Measurements from ENCODE around the gene CTAG1B. TPM values are rescaled to one million over a fixed set of nuclear protein-coding genes. Genes with fewer than 3 reads are reported as not detected.
"Not testable (repeated sequence)": the region's sequence is repeated elsewhere in the genome, so short reads cannot be mapped to it uniquely, and the experiment has no call there.

Gene CTAG1B
- total RNA-seq, 1 experiment from 2014 or later: not detected

DNA sequence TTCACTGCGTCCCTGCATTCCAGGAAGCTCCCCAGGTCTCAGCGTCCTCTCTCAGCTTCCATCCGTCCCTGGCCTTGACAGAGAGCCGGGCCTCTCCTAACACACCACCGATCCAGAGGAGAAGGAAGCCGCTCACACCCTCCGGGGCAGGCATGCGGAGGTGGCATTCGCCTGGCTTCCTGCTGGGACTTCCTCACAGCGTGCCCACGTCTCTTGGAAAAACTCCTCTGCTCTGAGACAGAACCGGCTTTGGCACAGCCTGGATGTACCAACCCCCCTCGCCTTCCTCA is 31.1 kb upstream of the CTAG1B start:
- intact Hi-C loops (cut with micrococcal nuclease; ENCODE audit: unreplicated experiment): loop anchor here (10.0 kb wide), 1 partner anchor 55 kb away; no protein-coding TSS in a partner anchor
- BruUV-seq (replicated peaks): no TSS peak
- POLR2A ChIA-PET (ENCODE audit: low non-redundant PET): no interaction called here
- H3K4me3 ChIP-seq (ENCODE audit: low read depth, low read length, poor library complexity, severe bottlenecking): no peak overlapping the region
- H3K36me3 ChIP-seq (ENCODE audit: insufficient read depth, low read length, poor library complexity, severe bottlenecking): no peaks in the 10 kb centered on the region
- CTCF ChIA-PET: no interaction called here
- H3K27me3 ChIP-seq (replicated peaks; ENCODE audit: insufficient read depth, low read depth, low read length, poor library complexity): no peaks in the 10 kb centered on the region
- H3K9me3 ChIP-seq (ENCODE audit: low read depth, low read length, poor library complexity, severe bottlenecking): no peaks in the 10 kb centered on the region
- no peaks in the 10 kb centered on the region for H3K4me1 ChIP-seq (ENCODE audit: insufficient read depth, low read length, poor library complexity, severe bottlenecking)
- TF ChIP-seq EZH2 (IDR thresholded peaks at IDR 0.05; ENCODE audit: borderline replicate concordance, low read depth, low read length, poor library complexity, severe bottlenecking) (no peak), CTCF (conservative IDR thresholded peaks at IDR 0.05; ENCODE audit: low read depth, low read length) (no peak)
- H3K27ac ChIP-seq (ENCODE audit: low read depth, low read length, poor library complexity, severe bottlenecking): no peak overlapping the region
- DNase-seq (ENCODE audit: low spot score): no peak

GRCh38 chrX:154649503-154650220 is 30.6 kb upstream of the CTAG1B start:
- Histone ChIP-seq H3K27ac (ENCODE audit: low read depth, low read length, poor library complexity, severe bottlenecking) (no peak overlapping the region), H3K9me3 (ENCODE audit: low read depth, low read length, poor library complexity, severe bottlenecking) (no peaks in the 10 kb centered on the region), H3K4me1 (ENCODE audit: insufficient read depth, low read length, poor library complexity, severe bottlenecking) (no peaks in the 10 kb centered on the region), H3K4me3 (ENCODE audit: low read depth, low read length, poor library complexity, severe bottlenecking) (no peak overlapping the region), H3K27me3 (replicated peaks; ENCODE audit: insufficient read depth, low read depth, low read length, poor library complexity) (no peaks in the 10 kb centered on the region), H3K36me3 (ENCODE audit: insufficient read depth, low read length, poor library complexity, severe bottlenecking) (no peaks in the 10 kb centered on the region)
- BruUV-seq (replicated peaks): no TSS peak
- ChIA-PET POLR2A (ENCODE audit: low non-redundant PET) (no interaction called here), CTCF (no interaction called here)
- intact Hi-C loops (cut with micrococcal nuclease; ENCODE audit: unreplicated experiment): loop anchor here (10.0 kb wide), 1 partner anchor 55 kb away; no protein-coding TSS in a partner anchor
- TF ChIP-seq CTCF (conservative IDR thresholded peaks at IDR 0.05; ENCODE audit: low read depth, low read length) (no peak), EZH2 (IDR thresholded peaks at IDR 0.05; ENCODE audit: borderline replicate concordance, low read depth, low read length, poor library complexity, severe bottlenecking) (no peak)
- no peak for DNase-seq (ENCODE audit: low spot score)

DNA sequence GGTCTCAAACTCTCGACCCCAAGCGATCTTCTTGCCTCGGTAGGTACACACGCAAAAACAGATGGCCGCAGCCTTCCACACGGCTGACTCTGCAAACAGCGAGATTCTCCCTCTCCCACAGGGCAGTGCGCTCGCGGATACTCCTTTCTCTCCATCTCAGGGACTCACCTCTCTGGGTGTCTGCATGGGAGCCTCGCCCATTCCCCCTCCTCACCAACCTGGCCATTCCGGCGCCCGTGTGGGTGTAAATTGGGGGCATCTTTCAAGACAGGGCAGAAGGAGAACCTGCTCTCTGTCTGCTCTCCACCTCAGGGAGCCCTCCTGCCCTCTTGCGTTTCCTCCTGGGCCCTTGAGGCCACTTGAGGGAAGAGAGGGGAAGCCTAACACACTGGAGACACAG is 29.8 kb upstream of the CTAG1B start:
- no peaks in the 10 kb centered on the region for H3K4me1 ChIP-seq (ENCODE audit: insufficient read depth, low read length, poor library complexity, severe bottlenecking)
- ChIA-PET CTCF (no interaction called here), POLR2A (ENCODE audit: low non-redundant PET) (no interaction called here)
- no peaks in the 10 kb centered on the region for H3K27me3 ChIP-seq (replicated peaks; ENCODE audit: insufficient read depth, low read depth, low read length, poor library complexity)
- TF ChIP-seq EZH2 (IDR thresholded peaks at IDR 0.05; ENCODE audit: borderline replicate concordance, low read depth, low read length, poor library complexity, severe bottlenecking): no peak
- TF ChIP-seq CTCF (conservative IDR thresholded peaks at IDR 0.05; ENCODE audit: low read depth, low read length): no peak
- intact Hi-C loops (cut with micrococcal nuclease; ENCODE audit: unreplicated experiment): no loop called here
- BruUV-seq (replicated peaks): no TSS peak
- H3K9me3 ChIP-seq (ENCODE audit: low read depth, low read length, poor library complexity, severe bottlenecking): no peaks in the 10 kb centered on the region
- H3K4me3 ChIP-seq (ENCODE audit: low read depth, low read length, poor library complexity, severe bottlenecking): no peak overlapping the region
- no peak overlapping the region for H3K27ac ChIP-seq (ENCODE audit: low read depth, low read length, poor library complexity, severe bottlenecking)
- DNase-seq (ENCODE audit: low spot score): no peak
- no peaks in the 10 kb centered on the region for H3K36me3 ChIP-seq (ENCODE audit: insufficient read depth, low read length, poor library complexity, severe bottlenecking)

DNA sequence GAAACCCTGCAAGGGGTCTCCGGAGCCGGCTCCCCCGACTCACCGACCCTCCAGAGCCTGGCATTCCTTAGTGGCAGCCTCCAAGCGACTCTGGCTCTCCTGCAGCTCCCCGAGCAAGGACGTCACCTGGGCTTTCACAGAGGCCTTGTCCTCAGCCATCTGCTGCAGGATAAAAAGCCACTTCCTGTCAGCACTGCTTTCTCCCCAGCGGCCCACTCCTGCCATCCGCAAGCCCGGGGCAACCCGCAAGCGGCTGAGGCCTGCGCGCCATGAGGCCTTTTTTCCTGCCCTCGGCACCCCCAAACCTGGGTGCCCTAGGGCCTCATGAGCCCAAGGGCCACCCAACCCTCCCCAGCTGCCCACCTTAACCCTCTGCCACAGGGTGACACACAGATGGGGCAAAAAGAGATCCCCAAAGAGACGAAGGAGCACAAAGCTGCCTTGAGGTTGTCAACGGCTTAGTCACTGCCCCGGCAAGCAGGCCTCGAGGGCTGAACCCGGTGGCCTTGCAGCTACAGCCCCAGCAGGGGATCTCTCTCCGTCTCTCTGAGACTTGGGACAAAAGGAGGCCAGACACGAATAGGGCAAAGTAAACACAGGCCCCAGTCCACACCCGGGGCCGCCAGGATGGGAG is 26.8 kb upstream of the CTAG1B start:
- CTCF ChIA-PET; DNase-seq (ENCODE audit: low spot score); intact Hi-C loops (cut with micrococcal nuclease; ENCODE audit: unreplicated experiment); POLR2A ChIA-PET (ENCODE audit: low non-redundant PET); BruUV-seq (replicated peaks); H3K36me3 ChIP-seq (ENCODE audit: insufficient read depth, low read length, poor library complexity, severe bottlenecking); H3K27me3 ChIP-seq (replicated peaks; ENCODE audit: insufficient read depth, low read depth, low read length, poor library complexity); H3K9me3 ChIP-seq (ENCODE audit: low read depth, low read length, poor library complexity, severe bottlenecking); H3K4me3 ChIP-seq (ENCODE audit: low read depth, low read length, poor library complexity, severe bottlenecking); H3K27ac ChIP-seq (ENCODE audit: low read depth, low read length, poor library complexity, severe bottlenecking); H3K4me1 ChIP-seq (ENCODE audit: insufficient read depth, low read length, poor library complexity, severe bottlenecking): not testable (repeated sequence)

DNA sequence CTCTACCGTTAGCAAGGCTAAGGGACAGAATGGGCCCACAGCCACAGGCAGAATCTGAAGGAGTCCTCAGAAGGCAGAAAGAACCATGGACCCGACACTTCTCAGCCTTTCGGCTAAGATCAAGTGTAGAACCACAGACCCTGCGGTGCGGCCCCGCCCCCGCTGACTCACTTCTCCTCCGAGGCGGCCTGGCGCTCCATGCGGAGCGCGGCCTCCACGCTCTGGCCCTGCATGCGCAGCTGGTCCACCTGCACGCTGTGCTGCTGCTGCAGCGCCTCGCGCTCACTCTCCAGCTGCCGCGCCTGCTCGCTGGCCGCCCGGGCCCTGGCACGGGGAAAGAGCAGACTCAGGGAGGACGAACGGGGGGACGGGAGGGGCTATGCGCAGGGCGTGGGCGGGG is 24.6 kb upstream of the CTAG1B start:
- H3K27ac ChIP-seq (ENCODE audit: low read depth, low read length, poor library complexity, severe bottlenecking); H3K36me3 ChIP-seq (ENCODE audit: insufficient read depth, low read length, poor library complexity, severe bottlenecking); H3K4me3 ChIP-seq (ENCODE audit: low read depth, low read length, poor library complexity, severe bottlenecking); H3K4me1 ChIP-seq (ENCODE audit: insufficient read depth, low read length, poor library complexity, severe bottlenecking); DNase-seq (ENCODE audit: low spot score); intact Hi-C loops (cut with micrococcal nuclease; ENCODE audit: unreplicated experiment); POLR2A ChIA-PET (ENCODE audit: low non-redundant PET); H3K27me3 ChIP-seq (replicated peaks; ENCODE audit: insufficient read depth, low read depth, low read length, poor library complexity); BruUV-seq (replicated peaks); H3K9me3 ChIP-seq (ENCODE audit: low read depth, low read length, poor library complexity, severe bottlenecking); CTCF ChIA-PET: not testable (repeated sequence)

Data from A673 (cell line).